ENCODE measurements around the gene SLC26A2.
A peak's percentile ranks its signal among the peaks of the same experiment; 100 is the strongest.

The SLC26A2 gene

DNA sequence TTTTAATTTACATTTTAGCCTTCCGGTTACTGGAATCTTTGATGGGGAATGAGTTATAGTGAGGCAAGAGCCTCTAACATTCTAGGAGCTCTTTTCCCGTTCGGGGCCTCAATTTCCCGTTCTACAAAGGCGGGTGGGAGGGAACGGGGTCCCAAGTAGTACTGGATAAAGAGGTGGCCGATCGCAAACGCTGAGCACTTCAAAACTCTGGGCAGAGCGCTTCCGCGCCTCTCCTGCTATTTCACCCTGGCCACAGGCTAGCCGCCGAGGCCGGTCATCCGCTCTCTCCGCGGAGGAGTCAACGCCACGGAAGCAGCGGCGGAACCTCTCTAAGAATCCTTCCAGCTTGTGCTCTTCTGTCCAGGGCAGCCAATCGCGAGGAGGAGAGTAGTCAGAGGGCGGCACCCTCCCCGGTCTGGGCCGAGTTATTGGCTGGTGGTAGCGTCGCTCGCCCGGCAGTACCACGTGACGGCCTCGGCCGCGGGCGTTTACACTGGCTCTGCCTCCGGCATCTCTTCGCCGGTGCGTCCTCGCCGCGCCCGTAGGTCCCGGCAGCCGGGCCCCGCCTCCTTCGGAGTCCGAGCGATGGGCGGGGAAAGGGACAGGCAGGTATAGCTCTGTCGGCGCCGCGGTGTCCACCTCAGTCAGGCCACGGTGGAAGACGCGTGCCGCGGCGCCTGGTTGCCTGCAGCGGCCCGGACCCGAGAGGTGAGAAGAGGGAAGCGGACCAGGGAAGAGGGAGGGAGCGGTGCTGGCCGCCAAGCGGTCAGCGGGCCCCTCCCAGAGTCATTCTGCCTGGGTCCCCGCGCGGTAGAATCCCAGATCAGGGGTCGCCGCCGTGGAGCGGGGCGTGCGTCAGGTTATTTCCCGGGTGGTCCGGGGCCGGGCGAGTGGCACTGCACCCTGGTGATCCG, at the start of gene SLC26A2:
SLC26A2 (plus strand) TSS at position 487 of the 914 bp plus-strand sequence. CDS start 16,895 bp downstream, outside the sequence.
- DNase-seq (ENCODE audit: low read depth): peak; percentile 90

GRCh38 chr5:149911031-149911430, 49.5 kb upstream of the SLC26A2 start:
- no peak for DNase-seq (ENCODE audit: low read depth)

DNA sequence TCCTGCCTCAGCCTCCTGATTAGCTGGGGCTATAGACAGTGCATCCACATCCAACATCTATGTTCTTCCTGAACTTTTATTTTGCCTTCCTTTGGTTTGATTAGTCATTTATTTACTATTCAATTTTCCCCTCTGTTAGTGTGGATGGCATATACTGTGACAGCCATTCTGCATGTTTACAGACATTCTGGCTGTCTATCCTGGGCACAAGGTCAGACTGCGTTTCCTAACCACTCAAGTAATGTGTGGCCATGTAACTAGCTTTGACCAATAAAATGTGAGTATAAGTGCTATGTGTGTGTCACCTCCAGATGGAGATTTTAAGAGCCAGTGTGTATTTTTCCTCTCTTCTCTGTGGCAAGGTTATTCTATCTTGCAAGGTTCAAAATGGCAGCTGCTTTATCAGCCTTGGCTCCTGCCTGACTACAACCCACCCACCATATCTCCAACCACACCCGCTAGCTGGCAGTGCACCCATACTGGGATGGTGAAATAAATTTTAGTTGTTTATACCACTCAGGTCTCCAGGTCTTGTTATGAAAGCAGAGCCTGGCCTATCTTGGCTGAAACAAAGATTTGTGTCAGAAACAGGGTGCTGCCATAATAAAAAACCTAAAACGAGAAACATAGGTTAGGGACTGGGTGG, 48.2 kb upstream of the SLC26A2 start:
- DNase-seq (ENCODE audit: low read depth): no peak

DNA sequence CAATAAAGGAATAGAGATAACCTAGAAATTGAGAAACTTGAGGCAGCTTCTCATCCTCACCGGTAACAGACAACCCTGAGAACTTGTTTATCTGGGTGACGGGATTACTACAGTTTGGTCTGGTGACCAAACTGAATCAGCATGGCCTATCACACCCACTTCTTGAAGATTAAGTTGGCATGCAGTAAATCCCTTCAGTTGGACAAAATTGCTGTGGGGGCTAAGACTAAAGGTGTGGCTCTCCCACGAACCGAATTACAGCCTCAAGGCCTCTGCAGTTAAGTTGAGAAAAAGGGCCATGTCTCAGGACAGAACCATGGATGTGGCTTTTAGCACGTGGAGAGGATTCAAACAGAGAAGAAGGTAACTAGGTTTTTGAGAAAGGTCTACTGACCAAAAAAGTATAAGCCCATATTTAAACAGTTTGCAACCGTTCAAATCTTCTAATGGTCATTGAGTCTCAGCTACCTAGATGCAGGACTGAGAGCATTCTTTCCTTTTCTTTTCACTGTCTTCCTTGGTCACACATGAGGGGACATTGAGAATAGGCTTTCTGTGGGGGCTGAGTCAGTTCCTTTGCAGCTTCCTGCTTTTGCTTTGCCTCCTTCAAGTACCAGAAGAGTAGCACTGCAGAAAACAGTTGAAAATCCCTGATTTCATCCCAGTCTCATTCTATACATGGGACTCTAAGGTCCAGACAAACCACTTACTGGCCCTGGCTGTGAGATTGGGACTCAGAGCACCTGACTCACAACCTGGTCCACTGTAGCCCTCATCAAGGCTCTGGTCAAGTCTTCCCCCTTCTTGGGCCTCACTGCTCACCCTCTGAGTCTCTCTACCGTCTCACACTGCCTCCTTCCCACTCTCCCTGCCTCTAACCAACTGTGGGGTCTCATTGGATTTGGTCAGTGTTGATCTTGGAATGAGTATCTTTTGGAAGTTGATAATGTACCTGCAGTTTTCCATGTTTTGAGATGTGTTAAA, 46.8 kb upstream of the SLC26A2 start:
- DNase-seq (ENCODE audit: low read depth): no peak

DNA sequence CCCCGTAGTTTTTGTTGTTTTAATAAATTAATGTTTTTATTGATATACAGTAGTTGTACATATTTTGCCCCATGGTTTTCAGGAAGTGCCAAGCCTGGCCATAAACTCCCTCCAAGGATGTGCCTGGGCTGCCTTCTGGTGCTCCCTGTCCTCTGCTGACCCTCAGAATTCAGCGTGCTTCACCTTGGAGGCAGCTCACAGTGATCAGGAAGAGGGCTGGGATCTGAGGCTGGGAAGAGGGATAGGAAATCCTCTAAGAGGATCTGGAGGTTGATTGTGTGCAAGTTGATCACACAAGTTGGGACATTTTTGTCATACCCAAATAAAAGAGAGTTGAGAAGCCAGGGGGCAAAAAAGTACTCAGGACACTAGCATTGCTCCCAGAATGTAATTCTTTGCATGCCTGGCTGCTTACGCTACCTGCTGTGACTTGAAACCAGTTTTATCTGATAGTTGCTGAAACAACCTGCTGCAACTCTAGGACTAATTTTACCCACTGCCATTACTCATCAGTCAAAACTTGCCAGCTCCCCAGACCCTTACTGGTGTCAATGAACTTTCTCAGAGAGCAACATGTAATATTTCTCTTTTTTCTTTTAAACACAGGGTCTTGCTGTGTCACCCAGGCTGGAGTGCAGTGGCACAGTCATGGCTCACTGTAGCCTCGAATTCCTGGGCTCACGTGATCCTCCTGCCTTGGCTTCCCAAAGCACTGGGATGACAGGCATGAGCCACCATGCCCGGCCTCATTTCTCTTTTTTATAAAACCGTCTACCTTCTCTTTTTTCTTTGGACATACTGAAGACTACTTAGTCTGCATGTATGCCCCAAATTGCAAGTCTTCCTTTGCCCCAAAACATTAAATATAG, 44.9 kb upstream of the SLC26A2 start:
- DNase-seq (ENCODE audit: low read depth): no peak

- no peak for DNase-seq (ENCODE audit: low read depth)
Measured at GRCh38 chr5:149916334-149917072, 44.1 kb upstream of the SLC26A2 start.

GRCh38 chr5:149917073-149917676, 43.4 kb upstream of the SLC26A2 start:
- DNase-seq (ENCODE audit: low read depth): no peak

GRCh38 chr5:149921597-149921996, 39.0 kb upstream of the SLC26A2 start:
- no peak for DNase-seq (ENCODE audit: low read depth)

DNA sequence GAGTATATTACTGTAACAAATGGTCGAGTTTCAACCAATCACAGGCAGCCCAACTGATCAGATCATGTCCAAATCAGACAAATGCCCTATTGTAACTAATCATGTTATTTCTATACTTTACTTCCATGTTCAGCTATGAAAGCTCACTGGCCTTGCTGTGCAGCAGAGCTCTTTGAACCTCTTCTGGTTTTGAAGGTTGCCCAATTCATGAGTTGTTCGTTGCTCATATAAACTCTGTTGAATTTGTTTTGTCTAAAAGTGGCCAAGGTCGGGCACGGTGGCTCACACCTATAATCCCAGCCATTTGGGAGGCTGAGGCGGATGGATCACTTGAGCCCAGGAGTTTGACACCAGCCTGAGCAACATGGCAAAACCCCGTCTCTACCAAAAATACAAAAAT, 37.6 kb upstream of the SLC26A2 start:
- no peak for DNase-seq (ENCODE audit: low read depth)

- DNase-seq (ENCODE audit: low read depth): no peak
Measured at GRCh38 chr5:149924486-149924885, 36.1 kb upstream of the SLC26A2 start.

DNA sequence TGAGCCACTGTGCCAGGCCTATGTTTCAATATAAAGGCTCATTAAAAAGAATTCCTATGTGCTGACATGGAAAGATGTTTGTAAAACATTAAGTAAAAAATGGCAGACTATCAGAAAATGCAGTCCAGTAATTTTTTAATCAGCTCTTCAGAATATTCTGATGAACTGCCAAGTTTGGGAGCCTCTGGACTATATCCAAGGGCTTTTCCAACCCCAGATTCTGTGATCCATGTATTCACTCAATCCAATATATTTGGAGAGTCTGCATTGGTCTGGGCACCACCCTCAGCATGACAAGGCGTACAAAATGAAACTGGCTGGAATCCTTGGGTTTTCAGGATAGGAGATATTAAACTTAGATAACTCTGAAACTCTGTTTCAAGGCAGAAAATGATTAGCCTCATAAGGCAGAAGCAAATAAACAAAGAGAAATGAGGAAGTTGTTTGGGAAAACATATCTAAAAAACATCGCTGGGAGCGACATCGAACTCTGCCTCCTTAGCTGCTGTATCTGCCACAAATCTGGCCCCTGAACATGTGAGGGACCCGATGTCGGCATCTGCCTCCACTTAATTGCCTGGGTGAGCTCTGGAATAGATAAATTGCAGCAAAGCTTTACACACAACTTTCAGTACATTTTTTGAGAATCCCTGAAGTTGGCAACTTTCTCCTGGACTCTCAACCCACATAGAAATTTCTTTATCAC, 30.4 kb upstream of the SLC26A2 start:
- no peak for DNase-seq (ENCODE audit: low read depth)

DNA sequence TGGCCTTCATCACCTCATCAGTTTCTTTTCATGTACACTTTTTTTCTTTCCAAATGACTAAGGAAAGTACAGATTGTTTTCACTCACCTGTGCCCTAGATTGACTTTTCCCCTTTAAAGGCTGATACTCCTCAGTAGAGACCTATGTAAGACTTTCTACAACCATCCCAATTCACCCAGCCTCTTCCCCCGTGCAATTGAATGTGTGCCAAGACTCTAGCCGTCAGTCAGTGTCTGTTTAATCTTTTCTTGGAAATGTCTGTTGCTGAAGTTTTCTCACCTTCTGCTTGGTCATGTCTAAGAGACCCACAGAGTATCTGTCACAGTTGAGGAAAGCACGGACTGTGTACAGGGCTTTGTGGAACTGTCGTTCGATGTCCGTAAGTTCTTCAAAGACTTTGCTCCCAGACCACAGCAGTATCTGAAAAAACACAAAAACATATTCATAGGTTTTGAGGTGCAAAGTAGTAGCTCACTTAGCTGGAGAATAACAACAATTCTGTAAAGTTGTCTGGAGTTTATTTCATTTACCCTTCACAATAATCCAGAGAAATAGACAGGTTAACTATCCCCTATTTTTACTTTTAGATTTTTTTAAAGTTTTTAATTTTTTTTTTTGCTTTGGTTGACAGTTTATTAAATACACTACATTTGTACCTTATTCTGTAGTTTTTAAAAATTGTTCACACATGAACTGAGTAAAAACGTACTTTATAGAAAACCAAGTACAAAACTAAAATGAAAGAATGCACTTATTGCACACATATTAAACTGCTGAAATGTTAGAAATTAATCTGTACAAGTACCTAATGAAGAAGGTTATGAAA, 29.6 kb upstream of the SLC26A2 start:
- no peak for DNase-seq (ENCODE audit: low read depth)

- no peak for DNase-seq (ENCODE audit: low read depth)
Measured at GRCh38 chr5:149931992-149932436, 28.5 kb upstream of the SLC26A2 start.

GRCh38 chr5:149932445-149933350, 27.9 kb upstream of the SLC26A2 start:
- DNase-seq (ENCODE audit: low read depth): no peak

GRCh38 chr5:149935431-149935901, 25.1 kb upstream of the SLC26A2 start:
- no peak for DNase-seq (ENCODE audit: low read depth)

GRCh38 chr5:149936044-149936699, 24.4 kb upstream of the SLC26A2 start:
- no peak for DNase-seq (ENCODE audit: low read depth)

DNA sequence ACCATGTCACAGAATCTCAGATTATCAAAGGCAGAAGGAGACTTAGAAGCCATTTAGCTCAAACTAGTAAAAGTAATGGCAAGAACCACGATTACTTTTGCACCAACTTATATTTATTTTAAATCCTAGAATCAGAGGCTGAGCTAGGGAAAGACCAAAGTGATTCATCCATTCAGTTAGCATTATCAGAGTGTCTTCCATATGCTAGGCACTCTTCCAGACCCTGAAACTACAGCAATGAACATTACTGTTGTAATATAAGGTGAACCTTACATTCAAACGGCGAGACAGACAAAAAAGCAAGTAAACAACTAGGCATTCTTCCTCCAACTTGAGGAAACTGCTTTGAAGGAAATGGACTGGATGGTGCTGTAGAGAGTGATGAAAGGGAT, 23.9 kb upstream of the SLC26A2 start:
- DNase-seq (ENCODE audit: low read depth): no peak
